Keratinocyte (primary cell): ENCODE measurements around the gene RFX2. TPM values are rescaled to one million over a fixed set of nuclear protein-coding genes. Genes with fewer than 3 reads are reported as not detected.

Experiments used
- DNase-seq: peaks from one replicate; pipeline ENCODE4 v3.0.0-alpha.2; 2011; ENCODE audit warnings: low read depth, missing footprints, low spot score
- FAIRE-seq: peaks from 2 replicates; lab custom pipeline; 2011; peaks lifted over from hg19 to GRCh38; lab: Jason Lieb, UNC
- H2AFZ ChIP-seq: 2 replicates; pipeline ENCODE4 v1.6.0; 2012; ENCODE audit warnings: low read length, control low read depth, inconsistent platforms; ENCODE audit not compliant: control insufficient read depth
- H3K27ac ChIP-seq: 2 replicates; pipeline ENCODE4 v1.5.1; 2011; ENCODE audit warnings: low read length; ENCODE audit not compliant: control insufficient read depth, insufficient read depth
- H3K27me3 ChIP-seq: 3 replicates; pipeline ENCODE4 v1.6.0; 2011; ENCODE audit warnings: low read length; ENCODE audit not compliant: control insufficient read depth, insufficient read depth; ENCODE audit errors: extremely low read depth
- H3K36me3 ChIP-seq, 2 experiments: 2 replicates in 1 of 2; 3 replicates in 1 of 2; pipeline ENCODE4 v1.5.1; 2011; ENCODE audit warnings: low read length in 2 of 2, mild to moderate bottlenecking in 1 of 2; ENCODE audit not compliant: control insufficient read depth in 2 of 2, insufficient read depth in 2 of 2; ENCODE audit errors: extremely low read depth in 1 of 2
- H3K4me1 ChIP-seq: 3 replicates; pipeline ENCODE4 v1.5.1; 2011; ENCODE audit warnings: low read length; ENCODE audit not compliant: control insufficient read depth, insufficient read depth; ENCODE audit errors: extremely low read depth
- H3K4me2 ChIP-seq: 3 replicates; pipeline ENCODE4 v1.6.0; 2011; ENCODE audit warnings: low read depth, low read length; ENCODE audit not compliant: control insufficient read depth, insufficient read depth; ENCODE audit errors: extremely low read depth
- H3K4me3 ChIP-seq, 3 experiments: fragments of 200-600 bp in 1 of 3; sonication (generic) in 1 of 3; 2 replicates in 2 of 3; 3 replicates in 1 of 3; pipeline ENCODE4 v1.5.1; 2011 to 2016; ENCODE audit warnings: low read length in 3 of 3, mild to moderate bottlenecking in 3 of 3, control low read depth in 2 of 3, inconsistent platforms in 1 of 3, low read depth in 1 of 3, mixed read lengths in 1 of 3, mixed run types in 1 of 3, moderate library complexity in 1 of 3; ENCODE audit not compliant: control insufficient read depth in 2 of 3, insufficient read depth in 2 of 3; ENCODE audit errors: extremely low read depth in 1 of 3
- H3K79me2 ChIP-seq: 2 replicates; pipeline ENCODE4 v1.6.0; 2012; ENCODE audit warnings: low read length; ENCODE audit not compliant: control insufficient read depth, insufficient read depth
- H3K9ac ChIP-seq: 3 replicates; pipeline ENCODE4 v1.6.0; 2011; ENCODE audit warnings: low read length; ENCODE audit not compliant: control insufficient read depth, insufficient read depth; ENCODE audit errors: extremely low read depth
- H3K9me1 ChIP-seq: 3 replicates; pipeline ENCODE4 v1.6.0; 2011; ENCODE audit warnings: low read length; ENCODE audit not compliant: control insufficient read depth, insufficient read depth; ENCODE audit errors: extremely low read depth
- H3K9me3 ChIP-seq: 2 replicates; pipeline ENCODE4 v1.5.1; 2012; ENCODE audit warnings: low read depth, low read length; ENCODE audit not compliant: control insufficient read depth
- H4K20me1 ChIP-seq: 3 replicates; pipeline ENCODE4 v1.6.0; 2011; ENCODE audit warnings: low read length; ENCODE audit not compliant: control insufficient read depth, insufficient read depth; ENCODE audit errors: extremely low read depth
- EZH2 ChIP-seq: IDR thresholded peaks from one replicate; pipeline ENCODE4 v1.6.1; 2012; ENCODE audit warnings: inconsistent platforms, mild to moderate bottlenecking, low read length, moderate library complexity
- dilution Hi-C: fragments of 300-500 bp; cut with MboI; formaldehyde crosslinking; loops from one replicate; pipeline ENCODE4 v1.7.0; 2020; ENCODE audit warnings: low sequenced_read_pairs; ENCODE audit not compliant: extremely low pct_ligation_motif_present
- polyA plus RNA-seq, 5 experiments: library from polyadenylated mRNA; depleted of rRNA in 3 of 5; stranded (reverse) in 3 of 5; stranded (forward) in 1 of 5; unstranded in 1 of 5; fragments of >200 nt; gene quantifications; 1 replicate in 1 of 5; 2 replicates in 3 of 5; 3 replicates in 1 of 5; pipeline versions ENCODE4 v1.2.1 to v1.2.3, GENCODE V29; 2011 to 2012; ENCODE audit warnings: missing spikeins in 2 of 5, low read depth in 1 of 5, low replicate concordance in 1 of 5
- TF ChIP-seq, protein P1 (sequence below), 3 experiments: IDR thresholded peaks in 1 of 3; conservative IDR thresholded peaks in 1 of 3; optimal IDR thresholded peaks in 1 of 3; 2 replicates in 2 of 3; 3 replicates in 1 of 3; pipeline versions ENCODE3 to v1.5.1; 2011; ENCODE audit warnings: low read length in 3 of 3, mild to moderate bottlenecking in 3 of 3, moderate library complexity in 2 of 3, control low read depth in 1 of 3, inconsistent platforms in 1 of 3; ENCODE audit not compliant: insufficient read depth in 2 of 3; ENCODE audit errors: extremely low read depth in 1 of 3

RFX2 gene
- polyA plus RNA-seq, 1 donor (not counting 4 experiments of a cell fraction or from before 2014, with no cell fraction given): 5.8 TPM

DNA sequence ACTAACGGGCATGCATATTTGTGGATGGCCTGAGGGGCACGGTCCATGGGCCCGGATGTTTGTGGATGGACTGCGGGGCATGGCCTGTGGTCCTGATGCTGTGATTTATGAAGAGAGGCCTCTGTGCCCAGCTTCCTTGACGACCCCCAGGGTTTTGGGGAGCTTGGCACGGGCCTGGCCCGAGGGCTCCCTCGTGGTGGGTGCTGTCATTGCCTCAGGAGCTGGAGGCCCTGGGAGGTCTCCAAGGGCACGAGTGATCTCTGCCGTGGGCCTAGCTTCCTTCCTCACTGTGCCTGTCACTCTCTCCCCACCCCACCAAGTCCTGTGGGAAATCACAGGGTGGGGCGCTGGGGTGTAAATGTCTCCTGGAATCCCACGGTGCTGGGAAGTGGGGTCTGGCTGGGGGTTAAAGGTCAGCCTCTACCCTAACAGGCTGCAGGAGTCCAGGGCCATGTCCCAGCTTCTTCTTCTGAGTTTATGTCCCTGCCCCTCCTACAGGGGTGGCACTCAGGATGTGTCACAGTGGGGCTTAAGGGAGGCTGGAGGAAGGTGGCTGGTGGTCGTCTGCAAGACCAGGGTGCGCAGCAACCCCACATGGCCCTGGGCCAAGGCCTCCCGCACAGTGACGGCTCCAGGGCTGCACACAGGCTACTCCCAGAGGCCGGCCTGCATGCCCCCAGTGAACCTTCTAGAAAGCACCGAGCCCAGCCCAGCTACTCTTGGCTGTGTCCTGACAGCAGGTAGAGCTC, 104.8 kb downstream of the RFX2 start:
- H3K27ac ChIP-seq: no peak overlapping the region
- dilution Hi-C loops: no loop called here
- no peaks in the 10 kb centered on the region for H3K4me1 ChIP-seq
- H3K4me3 ChIP-seq: no peak overlapping the region
- no peaks in the 10 kb centered on the region for H3K79me2 ChIP-seq
- no peaks in the 10 kb centered on the region for H3K9me1 ChIP-seq
- DNase-seq (no peak), FAIRE-seq (no peak)
- no peak overlapping the region for H3K4me2 ChIP-seq
- H3K9ac ChIP-seq: no peak overlapping the region
- TF ChIP-seq, protein P1, sequence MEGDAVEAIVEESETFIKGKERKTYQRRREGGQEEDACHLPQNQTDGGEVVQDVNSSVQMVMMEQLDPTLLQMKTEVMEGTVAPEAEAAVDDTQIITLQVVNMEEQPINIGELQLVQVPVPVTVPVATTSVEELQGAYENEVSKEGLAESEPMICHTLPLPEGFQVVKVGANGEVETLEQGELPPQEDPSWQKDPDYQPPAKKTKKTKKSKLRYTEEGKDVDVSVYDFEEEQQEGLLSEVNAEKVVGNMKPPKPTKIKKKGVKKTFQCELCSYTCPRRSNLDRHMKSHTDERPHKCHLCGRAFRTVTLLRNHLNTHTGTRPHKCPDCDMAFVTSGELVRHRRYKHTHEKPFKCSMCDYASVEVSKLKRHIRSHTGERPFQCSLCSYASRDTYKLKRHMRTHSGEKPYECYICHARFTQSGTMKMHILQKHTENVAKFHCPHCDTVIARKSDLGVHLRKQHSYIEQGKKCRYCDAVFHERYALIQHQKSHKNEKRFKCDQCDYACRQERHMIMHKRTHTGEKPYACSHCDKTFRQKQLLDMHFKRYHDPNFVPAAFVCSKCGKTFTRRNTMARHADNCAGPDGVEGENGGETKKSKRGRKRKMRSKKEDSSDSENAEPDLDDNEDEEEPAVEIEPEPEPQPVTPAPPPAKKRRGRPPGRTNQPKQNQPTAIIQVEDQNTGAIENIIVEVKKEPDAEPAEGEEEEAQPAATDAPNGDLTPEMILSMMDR (optimal IDR thresholded peaks at IDR 0.05 in 1 of 3, IDR thresholded peaks at IDR 0.05 in 1 of 3, conservative IDR thresholded peaks at IDR 0.05 in 1 of 3; ENCODE audit: extremely low read depth in 1 of 3, insufficient read depth in 2 of 3, low read length in 3 of 3): no peak
- no peak for TF ChIP-seq EZH2
- no peaks in the 10 kb centered on the region for H3K27me3 ChIP-seq
- H3K36me3 ChIP-seq: peaks cover 15 to 18% of the 10 kb centered on the region in 2 experiments
- H2AFZ ChIP-seq: no peak overlapping the region
- no peaks in the 10 kb centered on the region for H3K9me3 ChIP-seq
- H4K20me1 ChIP-seq: no peaks in the 10 kb centered on the region

DNA sequence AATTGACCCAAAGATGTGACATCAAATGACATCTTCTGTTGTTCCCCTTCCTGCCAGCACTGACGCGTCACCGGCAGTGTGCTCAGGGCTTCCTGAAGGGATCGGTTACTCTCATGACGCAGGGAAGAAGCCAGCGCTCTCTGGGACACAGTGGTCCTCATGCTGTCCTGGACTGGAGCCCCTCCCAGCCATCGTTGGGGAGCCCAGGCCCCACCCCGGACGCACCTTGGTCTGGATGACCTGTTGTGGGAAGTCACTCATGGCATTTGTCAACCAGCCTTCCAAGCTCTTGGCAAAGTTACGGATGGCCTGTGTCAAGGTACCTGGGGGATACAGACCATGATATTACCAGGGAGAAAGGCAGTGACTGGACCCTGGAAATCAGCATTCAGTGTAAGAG, 106.3 kb downstream of the RFX2 start:
- FAIRE-seq (no peak), DNase-seq (no peak)
- TF ChIP-seq EZH2: no peak
- TF ChIP-seq, protein P1 (optimal IDR thresholded peaks at IDR 0.05 in 1 of 3, IDR thresholded peaks at IDR 0.05 in 1 of 3, conservative IDR thresholded peaks at IDR 0.05 in 1 of 3; ENCODE audit: extremely low read depth in 1 of 3, insufficient read depth in 2 of 3, low read length in 3 of 3): no peak
- Histone ChIP-seq H2AFZ (no peak overlapping the region), H3K79me2 (no peaks in the 10 kb centered on the region), H3K9me3 (no peaks in the 10 kb centered on the region), H3K36me3 (peaks cover 11 to 20% of the 10 kb centered on the region in 2 experiments), H3K9ac (no peak overlapping the region), H3K27me3 (no peaks in the 10 kb centered on the region), H3K4me3 (no peak overlapping the region), H3K4me1 (no peaks in the 10 kb centered on the region), H3K4me2 (no peak overlapping the region), H3K27ac (no peak overlapping the region), H3K9me1 (no peaks in the 10 kb centered on the region), H4K20me1 (no peaks in the 10 kb centered on the region)
- dilution Hi-C loops: no loop called here
